ENCODE data around the gene HACE1.

Gene HACE1

GRCh38 chr6:104685871-104686549 lies 173.7 kb downstream of the HACE1 start:
- no peak for DNase-seq (ENCODE audit: low spot score)

- no peak for DNase-seq (ENCODE audit: low spot score)
These were observed 174.8 kb downstream of the HACE1 start for GRCh38 chr6:104684911-104685415.

GRCh38 chr6:104683809-104684208 lies 175.9 kb downstream of the HACE1 start:
- DNase-seq (ENCODE audit: low spot score), result no peak

DNA sequence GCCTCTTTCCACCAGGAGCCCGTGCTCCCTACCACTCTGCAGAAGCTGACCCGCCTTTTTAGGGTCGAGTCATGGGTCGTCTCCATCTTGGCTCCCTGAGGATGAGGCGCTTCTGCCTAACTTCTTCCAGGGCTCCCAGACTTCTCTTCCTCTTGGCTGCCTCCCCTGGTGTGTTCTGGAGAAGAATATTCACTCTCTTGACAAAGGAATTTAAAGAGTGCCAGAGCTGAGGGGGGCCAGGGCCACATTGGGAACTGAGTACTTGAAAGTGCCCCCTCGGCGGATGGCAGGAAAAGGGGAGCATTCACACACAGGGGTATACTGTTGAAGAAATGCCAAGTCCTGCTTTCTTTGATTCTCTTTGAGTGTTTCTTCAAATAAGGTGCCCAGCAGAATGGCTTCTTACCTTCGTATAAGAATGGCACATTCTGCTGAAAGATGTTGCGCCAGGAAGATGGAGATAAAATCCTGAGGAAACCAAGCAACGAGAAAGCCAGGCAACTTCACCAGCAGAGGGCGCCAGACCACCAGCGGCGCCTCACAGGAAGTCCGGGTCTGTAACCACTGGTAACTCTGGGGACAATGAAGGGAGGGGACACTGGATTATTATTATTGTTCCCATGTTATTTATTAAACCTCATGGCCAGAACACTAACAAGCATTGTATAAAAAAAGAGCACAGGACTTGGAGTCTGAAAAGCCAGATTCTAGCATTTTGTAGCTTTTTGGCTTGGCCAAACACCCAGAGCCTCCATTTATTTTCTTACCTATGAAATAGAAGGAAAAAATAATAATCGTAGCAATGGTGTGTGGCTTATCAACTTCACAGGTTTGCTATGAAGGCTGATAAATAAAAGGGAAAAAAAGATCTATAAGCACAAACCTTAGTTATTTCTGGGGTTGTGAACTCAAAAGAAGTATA lies 176.7 kb downstream of the HACE1 start:
- no peak for DNase-seq (ENCODE audit: low spot score)

GRCh38 chr6:104680539-104680938 lies 179.2 kb downstream of the HACE1 start:
- DNase-seq (ENCODE audit: low spot score), result no peak

GRCh38 chr6:104679971-104680370 lies 179.7 kb downstream of the HACE1 start:
- no peak for DNase-seq (ENCODE audit: low spot score)
